ENCODE results near the gene DNM3.

DNM3 gene

GRCh38 chr1:172135978-172136610 lies 294.8 kb downstream of the DNM3 start:
- no peak overlapping the region for H3K4me3 ChIP-seq (ENCODE audit: low read depth, low read length)
- DNase-seq (ENCODE audit: low read depth), result peak; percentile 88
- no peak for TF ChIP-seq CTCF (conservative IDR thresholded peaks at IDR 0.05; ENCODE audit: low read depth, low read length)

GRCh38 chr1:172136925-172137324 lies 295.6 kb downstream of the DNM3 start:
- DNase-seq (ENCODE audit: low read depth), result no peak
- no peak for TF ChIP-seq CTCF (conservative IDR thresholded peaks at IDR 0.05; ENCODE audit: low read depth, low read length)
- H3K4me3 ChIP-seq (ENCODE audit: low read depth, low read length), result no peak overlapping the region

GRCh38 chr1:172137703-172138454 lies 296.6 kb downstream of the DNM3 start:
- no peak for TF ChIP-seq CTCF (conservative IDR thresholded peaks at IDR 0.05; ENCODE audit: low read depth, low read length)
- no peak for DNase-seq (ENCODE audit: low read depth)
- no peak overlapping the region for H3K4me3 ChIP-seq (ENCODE audit: low read depth, low read length)

- no peak overlapping the region for H3K4me3 ChIP-seq (ENCODE audit: low read depth, low read length)
- DNase-seq (ENCODE audit: low read depth), result no peak
- TF ChIP-seq CTCF (conservative IDR thresholded peaks at IDR 0.05; ENCODE audit: low read depth, low read length), result no peak
These were observed 297.3 kb downstream of the DNM3 start for GRCh38 chr1:172138634-172139033.

GRCh38 chr1:172139196-172139595 lies 297.9 kb downstream of the DNM3 start:
- no peak for TF ChIP-seq CTCF (conservative IDR thresholded peaks at IDR 0.05; ENCODE audit: low read depth, low read length)
- no peak overlapping the region for H3K4me3 ChIP-seq (ENCODE audit: low read depth, low read length)
- no peak for DNase-seq (ENCODE audit: low read depth)

- no peak for TF ChIP-seq CTCF (conservative IDR thresholded peaks at IDR 0.05; ENCODE audit: low read depth, low read length)
- H3K4me3 ChIP-seq (ENCODE audit: low read depth, low read length), result no peak overlapping the region
- DNase-seq (ENCODE audit: low read depth), result no peak
These were observed 298.8 kb downstream of the DNM3 start for GRCh38 chr1:172140072-172140471.

GRCh38 chr1:172140591-172140990 lies 299.3 kb downstream of the DNM3 start:
- no peak for DNase-seq (ENCODE audit: low read depth)
- no peak for TF ChIP-seq CTCF (conservative IDR thresholded peaks at IDR 0.05; ENCODE audit: low read depth, low read length)
- peak overlapping the region; percentile 17 for H3K4me3 ChIP-seq (ENCODE audit: low read depth, low read length)

All from choroid plexus epithelial cell (primary cell).